Cardiac muscle cell (in vitro differentiated cells and primary cell): ENCODE measurements around the gene FXYD7. TPM values are rescaled to one million over a fixed set of nuclear protein-coding genes. Genes with fewer than 3 reads are reported as not detected.
A peak's percentile ranks its signal among the peaks of the same experiment; 100 is the strongest.
"Not testable (repeated sequence)": the region's sequence is repeated elsewhere in the genome, so short reads cannot be mapped to it uniquely, and the experiment has no call there.

Source experiments
- DNase-seq, 2 donors: peaks; one replicate each; pipeline versions ENCODE4 v3.0.0 to v3.0.0-alpha.2; 2010 to 2017; ENCODE audit warnings: low read depth in 1 of 2, low spot score in 1 of 2
- H3K27ac ChIP-seq: fragments of 200-600 bp; sonication (generic); 2 replicates; pipeline ENCODE4 v1.5.1; 2016
- H3K27me3 ChIP-seq: fragments of 200-600 bp; sonication (generic); 2 replicates; pipeline ENCODE4 v1.6.0; 2016; ENCODE audit warnings: control low read depth
- H3K36me3 ChIP-seq: fragments of 200-600 bp; sonication (generic); 2 replicates; pipeline ENCODE4 v1.5.1; 2016; ENCODE audit warnings: control low read depth
- H3K4me1 ChIP-seq: fragments of 200-600 bp; sonication (generic); 2 replicates; pipeline ENCODE4 v1.8.1; 2017; ENCODE audit warnings: low read depth, mild to moderate bottlenecking, mixed run types
- H3K4me3 ChIP-seq: fragments of 200-600 bp; sonication (generic); 2 replicates; pipeline ENCODE4 v1.5.1; 2016; ENCODE audit warnings: mild to moderate bottlenecking
- H3K9me3 ChIP-seq: fragments of 200-600 bp; sonication (generic); 2 replicates; pipeline ENCODE4 v1.5.1; 2017; ENCODE audit warnings: low read depth, mild to moderate bottlenecking, control low read depth
- CTCF ChIP-seq: IDR thresholded peaks from 2 replicates; pipeline ENCODE4 v1.5.1; 2012; ENCODE audit warnings: low read depth, mild to moderate bottlenecking, low read length
- polyA plus RNA-seq: library from polyadenylated mRNA; unstranded; fragments of >200 nt; fragmentation: Nextera tagmentation; extraction: Ambion mirVana; gene quantifications from 2 replicates; pipeline ENCODE4 v1.2.1, GENCODE V29; 2016
- total RNA-seq: library from RNA; depleted of rRNA; stranded (reverse); fragments of >200 nt; gene quantifications from 2 replicates; pipeline ENCODE4 v1.2.3, GENCODE V29; 2016

The FXYD7 gene
- total and polyA plus RNA-seq, 2 experiments from 2014 or later, result 2.6 to 3.5 TPM

GRCh38 chr19:35126624-35126959 lies 16.5 kb upstream of the FXYD7 start:
- Histone ChIP-seq H3K4me1 (no peaks in the 10 kb centered on the region), H3K27ac (no peak overlapping the region), H3K4me3 (no peak overlapping the region), H3K9me3 (no peaks in the 10 kb centered on the region), H3K27me3 (no peaks in the 10 kb centered on the region), H3K36me3 (no peaks in the 10 kb centered on the region)
- TF ChIP-seq CTCF, result no peak
- peak in 1 of 2 donors; percentile 32 for DNase-seq

GRCh38 chr19:35127871-35128270 lies 15.2 kb upstream of the FXYD7 start:
- no peak for TF ChIP-seq CTCF
- Histone ChIP-seq H3K27ac (no peak overlapping the region), H3K4me3 (no peak overlapping the region), H3K4me1 (no peaks in the 10 kb centered on the region), H3K9me3 (no peaks in the 10 kb centered on the region), H3K27me3 (no peaks in the 10 kb centered on the region), H3K36me3 (no peaks in the 10 kb centered on the region)
- DNase-seq, result no peak

GRCh38 chr19:35128398-35129057 lies 14.5 kb upstream of the FXYD7 start:
- Histone ChIP-seq H3K9me3 (no peaks in the 10 kb centered on the region), H3K4me3 (no peak overlapping the region), H3K27ac (no peak overlapping the region), H3K27me3 (no peaks in the 10 kb centered on the region), H3K36me3 (no peaks in the 10 kb centered on the region), H3K4me1 (no peaks in the 10 kb centered on the region)
- no peak for DNase-seq
- no peak for TF ChIP-seq CTCF

- not testable (repeated sequence) for H3K9me3 ChIP-seq, DNase-seq, H3K4me3 ChIP-seq, H3K36me3 ChIP-seq, H3K27ac ChIP-seq, H3K27me3 ChIP-seq
- H3K4me1 ChIP-seq, result peaks cover 11% of the 10 kb centered on the region
Measured at GRCh38 chr19:35129724-35130274, 13.3 kb upstream of the FXYD7 start.

GRCh38 chr19:35130761-35131720 lies 12.0 kb upstream of the FXYD7 start:
- Histone ChIP-seq H3K27ac (no peak overlapping the region), H3K27me3 (no peaks in the 10 kb centered on the region), H3K4me1 (peaks cover 20% of the 10 kb centered on the region), H3K4me3 (no peak overlapping the region), H3K9me3 (no peaks in the 10 kb centered on the region), H3K36me3 (no peaks in the 10 kb centered on the region)
- no peak for DNase-seq
- no peak for TF ChIP-seq CTCF

GRCh38 chr19:35132254-35132653 lies 10.8 kb upstream of the FXYD7 start:
- TF ChIP-seq CTCF, result no peak
- Histone ChIP-seq H3K9me3 (no peaks in the 10 kb centered on the region), H3K27ac (no peak overlapping the region), H3K4me3 (no peak overlapping the region), H3K4me1 (peaks cover 20% of the 10 kb centered on the region), H3K36me3 (no peaks in the 10 kb centered on the region), H3K27me3 (no peaks in the 10 kb centered on the region)
- no peak for DNase-seq
